Myometrial cell (primary cell): Measurements from ENCODE around the gene IL22RA1. TPM values are rescaled to one million over a fixed set of nuclear protein-coding genes. Genes with fewer than 3 reads are reported as not detected.

Experiments
- total RNA-seq: library from RNA; depleted of rRNA; stranded (reverse); fragments of >200 nt; gene quantifications from 2 replicates; pipeline ENCODE4 v1.2.3, GENCODE V29; 2015

The IL22RA1 gene, protein sequence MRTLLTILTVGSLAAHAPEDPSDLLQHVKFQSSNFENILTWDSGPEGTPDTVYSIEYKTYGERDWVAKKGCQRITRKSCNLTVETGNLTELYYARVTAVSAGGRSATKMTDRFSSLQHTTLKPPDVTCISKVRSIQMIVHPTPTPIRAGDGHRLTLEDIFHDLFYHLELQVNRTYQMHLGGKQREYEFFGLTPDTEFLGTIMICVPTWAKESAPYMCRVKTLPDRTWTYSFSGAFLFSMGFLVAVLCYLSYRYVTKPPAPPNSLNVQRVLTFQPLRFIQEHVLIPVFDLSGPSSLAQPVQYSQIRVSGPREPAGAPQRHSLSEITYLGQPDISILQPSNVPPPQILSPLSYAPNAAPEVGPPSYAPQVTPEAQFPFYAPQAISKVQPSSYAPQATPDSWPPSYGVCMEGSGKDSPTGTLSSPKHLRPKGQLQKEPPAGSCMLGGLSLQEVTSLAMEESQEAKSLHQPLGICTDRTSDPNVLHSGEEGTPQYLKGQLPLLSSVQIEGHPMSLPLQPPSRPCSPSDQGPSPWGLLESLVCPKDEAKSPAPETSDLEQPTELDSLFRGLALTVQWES
- 0.18 TPM in 1 of 2 replicates, not detected in the other for total RNA-seq

DNA sequence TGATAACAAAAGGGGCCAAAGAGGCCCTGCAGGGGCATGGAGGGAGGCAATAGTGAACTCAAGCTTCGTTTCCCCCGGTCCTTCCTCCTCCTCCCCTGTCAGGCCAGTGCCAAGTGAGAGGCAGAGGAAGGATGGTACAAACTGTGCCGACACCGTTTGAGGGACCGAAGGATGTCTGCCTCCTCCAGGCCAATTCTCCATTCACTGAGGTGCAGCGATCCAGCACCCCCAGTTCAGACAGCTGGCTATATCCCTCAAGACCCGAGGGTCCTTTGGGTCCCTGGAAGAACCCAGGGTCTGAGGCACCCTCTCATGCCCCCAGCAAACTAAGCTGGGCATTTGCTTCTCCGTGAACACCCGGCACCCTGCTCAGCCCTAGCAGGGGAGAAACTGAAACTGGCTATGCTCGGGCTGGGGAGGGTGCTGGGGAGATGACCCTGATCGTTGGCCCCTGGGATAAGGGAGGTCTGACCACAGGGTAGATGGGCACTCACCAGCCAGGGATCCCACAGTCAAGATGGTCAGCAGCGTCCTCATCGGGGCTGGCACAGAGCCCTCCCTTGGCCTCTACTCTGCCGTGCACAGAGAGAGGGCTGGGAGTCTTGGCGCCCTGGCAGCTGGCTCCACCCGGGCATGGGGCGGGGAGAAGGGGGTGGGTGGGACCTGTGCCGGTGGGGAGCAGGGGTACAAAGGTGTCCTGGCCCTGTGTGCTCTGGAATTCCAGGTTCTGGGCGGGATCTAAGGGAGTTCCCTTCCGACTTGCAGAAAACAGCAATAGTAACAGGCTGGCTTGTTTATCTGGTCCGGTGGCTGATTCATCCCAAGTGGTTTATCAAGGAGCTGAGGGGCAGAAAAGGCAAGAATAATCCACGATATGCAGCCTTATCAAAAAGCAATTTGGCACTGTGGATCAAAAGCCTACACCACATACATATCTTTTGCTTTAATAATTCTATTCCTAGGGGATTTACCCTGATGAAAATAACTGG, at the start of gene IL22RA1:
IL22RA1 (minus strand) TSS at position 595 of the 989 bp plus-strand sequence; CDS start at position 537, 58 bp downstream.

DNA sequence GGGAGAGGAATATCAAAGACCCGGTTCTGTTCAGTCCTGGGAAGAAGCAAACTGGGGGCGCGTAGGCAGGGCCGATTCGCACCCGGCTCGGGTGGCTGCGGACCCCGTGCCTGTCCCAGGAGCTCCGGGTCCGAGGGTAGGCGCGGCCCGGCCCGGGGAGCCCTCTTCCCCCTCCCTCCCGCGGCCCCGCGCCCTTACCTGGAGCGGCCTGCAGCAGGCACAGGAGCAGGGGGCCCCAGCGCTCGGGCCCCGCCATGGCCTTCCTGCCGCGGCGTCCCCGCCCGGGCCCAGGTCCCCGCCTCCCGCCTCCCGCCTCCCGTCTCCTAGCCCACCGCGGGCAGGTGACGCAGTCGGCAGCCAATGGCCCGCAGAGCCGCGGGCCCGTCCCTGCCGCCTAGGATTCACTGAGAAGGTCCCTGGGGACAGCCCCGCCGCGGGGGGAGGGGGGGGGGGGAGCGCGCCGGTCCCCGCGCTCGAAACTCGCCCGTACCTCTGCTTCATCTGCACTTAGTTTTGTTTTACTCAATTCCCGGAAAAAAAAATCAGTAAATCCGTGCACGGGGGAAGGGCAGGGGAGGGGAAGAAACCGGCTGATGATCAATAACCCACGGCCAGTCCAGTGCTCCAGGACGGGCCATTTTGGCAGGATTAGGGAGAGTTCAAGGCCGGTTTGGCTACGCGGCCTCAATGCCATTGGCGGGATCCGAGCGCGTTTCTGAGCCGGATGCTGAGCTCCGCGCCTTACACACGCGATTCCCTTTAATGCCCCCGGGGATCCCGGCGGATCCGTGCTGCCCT, 44.3 kb upstream of the IL22RA1 start, which contains the start of gene IFNLR1:
IFNLR1 (minus strand) TSS at position 297 of the 798 bp plus-strand sequence; CDS start at position 256, 41 bp downstream.

DNA sequence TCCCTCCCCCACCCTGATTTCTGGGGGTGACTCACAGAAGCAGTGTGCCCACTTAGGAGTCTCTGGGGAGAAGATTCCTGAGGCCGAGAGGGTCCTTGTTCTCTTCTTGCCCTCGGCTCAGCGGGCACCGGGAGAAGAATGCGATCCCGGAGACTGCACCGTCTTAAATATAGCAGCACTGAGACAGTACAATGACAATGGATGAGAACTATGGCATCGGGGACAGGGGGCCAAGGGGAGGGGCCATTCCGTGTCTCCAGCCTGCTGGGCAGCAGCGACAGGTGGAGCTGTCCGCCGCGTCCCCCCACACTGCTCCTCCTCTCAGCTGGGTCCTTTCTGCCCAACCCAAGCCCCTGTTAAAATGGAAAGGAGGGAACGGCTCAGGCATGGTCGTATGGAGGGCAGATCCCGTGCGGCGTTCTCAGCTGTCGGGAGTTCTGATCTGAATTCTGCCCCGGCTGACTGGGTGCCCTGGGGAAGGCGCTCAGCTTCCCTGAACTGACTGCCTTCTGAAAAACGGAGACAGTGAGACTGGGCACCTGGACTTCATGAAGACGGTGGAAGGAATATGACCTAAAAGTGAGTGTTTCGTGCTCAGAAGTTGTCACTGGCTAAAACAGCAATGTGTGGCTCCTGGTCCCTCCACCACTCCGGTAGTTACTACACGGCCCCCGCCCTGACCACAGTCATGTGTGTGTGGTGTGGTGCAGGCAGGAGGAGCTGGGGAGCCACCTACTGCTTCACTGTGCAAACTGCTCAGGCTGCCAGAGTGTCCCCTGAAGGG, 30.8 kb downstream of the IL22RA1 start, which contains the start of gene MYOM3:
MYOM3 (minus strand) TSS at position 140 of the 784 bp plus-strand sequence. CDS start 3,499 bp downstream, outside the sequence.

Other genes starting within 250 kb of the IL22RA1 start
- not detected in 2 replicates for gene CNR2, start 229.8 kb downstream of the IL22RA1 start, total RNA-seq
- gene PNRC2, start 183.3 kb downstream of the IL22RA1 start, total RNA-seq = 70.2 and 75.8 TPM in 2 replicates
- 44.7 and 73.2 TPM in 2 replicates for gene SRSF10, start 162.8 kb downstream of the IL22RA1 start, total RNA-seq
- gene MYOM3, start 31.0 kb downstream of the IL22RA1 start, total RNA-seq = not detected in 2 replicates
- gene IFNLR1, start 44.1 kb upstream of the IL22RA1 start, total RNA-seq = under 0.01 TPM in 1 of 2 replicates, not detected in the other
- not detected in 2 replicates for gene GRHL3, start 176.2 kb upstream of the IL22RA1 start, total RNA-seq